ENCODE measurements around the gene SOWAHA.

SOWAHA gene

GRCh38 chr5:132856011-132856410 lies 42.9 kb downstream of the SOWAHA start:
- no peak for DNase-seq

GRCh38 chr5:132859889-132860437 lies 46.9 kb downstream of the SOWAHA start:
- no peak for DNase-seq

GRCh38 chr5:132860742-132861141 lies 47.6 kb downstream of the SOWAHA start:
- DNase-seq = no peak

DNA sequence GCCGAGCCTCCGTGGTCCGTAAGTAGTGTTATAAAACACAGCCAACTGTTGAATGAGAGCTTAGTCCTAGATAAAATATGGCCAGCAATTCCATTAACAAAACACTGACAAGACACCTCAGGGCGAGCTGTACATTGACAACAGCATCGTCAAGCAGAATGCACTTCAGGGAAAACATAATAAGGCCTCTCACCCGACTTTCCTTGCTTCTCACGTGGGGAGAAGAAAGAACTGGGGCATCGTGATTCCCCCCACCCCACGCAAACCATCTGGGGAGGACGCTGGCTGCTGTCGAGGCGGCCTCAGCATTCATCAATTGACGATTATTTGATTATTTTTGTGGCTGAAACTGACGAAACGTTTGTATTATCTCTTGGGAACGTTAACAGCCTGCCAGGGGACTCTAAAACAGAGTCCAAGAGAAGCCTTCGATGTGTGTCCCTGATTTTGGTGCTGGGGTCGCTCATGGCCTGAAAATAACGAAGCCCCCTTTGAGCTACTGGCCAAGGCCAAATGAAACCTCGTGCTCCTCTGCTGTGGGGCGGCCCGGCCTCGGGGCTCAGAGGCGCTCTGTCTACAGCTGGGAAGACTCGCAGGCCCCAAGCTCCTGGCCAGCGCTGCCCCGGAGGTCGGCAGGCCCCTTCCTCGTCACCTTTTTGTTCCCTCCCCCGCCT lies 52.7 kb downstream of the SOWAHA start:
- DNase-seq = no peak

All from DMS153 (cell line).